ENCODE measurements around the gene TRIM27.
"Not testable (repeated sequence)": the region's sequence is repeated elsewhere in the genome, so short reads cannot be mapped to it uniquely, and the experiment has no call there.

The TRIM27 gene

GRCh38 chr6:28923318-28924102 lies at the start of gene TRIM27:
TRIM27 (minus strand) TSS chr6:28923985; CDS start chr6:28923632, 353 bp downstream.
- peak; percentile 75 to 83 for DNase-seq

GRCh38 chr6:28970056-28970455 lies 46.3 kb upstream of the TRIM27 start:
- not testable (repeated sequence) for DNase-seq

GRCh38 chr6:28969129-28969528 lies 45.3 kb upstream of the TRIM27 start:
- no peak for DNase-seq

- no peak for DNase-seq
These were observed 44.7 kb upstream of the TRIM27 start for GRCh38 chr6:28968476-28968875.

- no peak for DNase-seq
These were observed 41.9 kb upstream of the TRIM27 start for GRCh38 chr6:28965706-28966105.

GRCh38 chr6:28960846-28961500 lies 37.2 kb upstream of the TRIM27 start:
- no peak for DNase-seq

- not testable (repeated sequence) for DNase-seq
These were observed 34.9 kb upstream of the TRIM27 start for GRCh38 chr6:28958561-28959243.

GRCh38 chr6:28957795-28958314 lies 34.1 kb upstream of the TRIM27 start:
- DNase-seq: not testable (repeated sequence)

GRCh38 chr6:28956331-28956730 lies 32.5 kb upstream of the TRIM27 start:
- DNase-seq: no peak

GRCh38 chr6:28953585-28954258 lies 29.9 kb upstream of the TRIM27 start:
- no peak for DNase-seq

GRCh38 chr6:28953039-28953584 lies 29.3 kb upstream of the TRIM27 start:
- DNase-seq: no peak

GRCh38 chr6:28949656-28950195 lies 25.9 kb upstream of the TRIM27 start:
- DNase-seq: not testable (repeated sequence)

GRCh38 chr6:28948782-28949486 lies 25.1 kb upstream of the TRIM27 start:
- DNase-seq: no peak

GRCh38 chr6:28947831-28948270 lies 24.1 kb upstream of the TRIM27 start:
- DNase-seq: no peak

GRCh38 chr6:28947067-28947765 lies 23.4 kb upstream of the TRIM27 start:
- no peak for DNase-seq

GRCh38 chr6:28945349-28945748 lies 21.6 kb upstream of the TRIM27 start:
- peak; percentile 23 to 44 for DNase-seq

- DNase-seq: peak; percentile 73 to 75
These were observed 20.7 kb upstream of the TRIM27 start for GRCh38 chr6:28944412-28944865.

GRCh38 chr6:28943557-28944411 lies 20.0 kb upstream of the TRIM27 start:
- peak; percentile 66 to 76 for DNase-seq

- DNase-seq: no peak
These were observed 19.4 kb upstream of the TRIM27 start for GRCh38 chr6:28943223-28943556.

Data from Kasumi-1 (cell line).